Heart left ventricle (tissue), 16 donors: ENCODE data around the gene TAF1B. TPM values are rescaled to one million over a fixed set of nuclear protein-coding genes. Genes with fewer than 3 reads are reported as not detected.

ENCODE experiments used
- ATAC-seq, 4 donors: fragments of 200-7000 bp; cut with Tn5 transposase; one replicate each; pipeline ENCODE4 v1.9.1; 2020 to 2022; ENCODE audit warnings: moderate library complexity in 4 of 4, mild to moderate bottlenecking in 3 of 4, moderate number of reproducible peaks in 1 of 4
- DNase-seq, 5 donors: peaks; one replicate each; pipeline ENCODE4 v3.0.0-alpha.2; 2020
- H3K27ac ChIP-seq, 12 donors: fragments of 200-600 bp; sonication (generic) in 4 of 12; one replicate each; pipeline versions ENCODE4 v1.5.0 to v1.8.0; 2016 to 2022; ENCODE audit warnings: mild to moderate bottlenecking in 2 of 12
- H3K27me3 ChIP-seq, 9 donors: fragments of 200-600 bp; sonication (generic) in 2 of 9; one replicate each; pipeline versions ENCODE4 v1.5.1 to v1.8.0; 2016 to 2022; ENCODE audit warnings: mild to moderate bottlenecking in 3 of 9
- H3K36me3 ChIP-seq, 9 donors: fragments of 200-600 bp; sonication (generic) in 2 of 9; one replicate each; pipeline versions ENCODE4 v1.5.0 to v1.8.0; 2018 to 2022; ENCODE audit warnings: mild to moderate bottlenecking in 2 of 9
- H3K4me1 ChIP-seq, 12 donors: fragments of 200-600 bp; sonication (generic) in 4 of 12; one replicate each; pipeline versions ENCODE4 v1.5.0 to v1.8.0; 2016 to 2022; ENCODE audit warnings: mild to moderate bottlenecking in 3 of 12
- H3K4me3 ChIP-seq, 12 donors: fragments of 200-600 bp; sonication (generic) in 4 of 12; one replicate each; pipeline versions ENCODE4 v1.5.0 to v1.8.0; 2017 to 2022; ENCODE audit warnings: mild to moderate bottlenecking in 9 of 12, moderate library complexity in 4 of 12
- H3K9me3 ChIP-seq, 12 donors: fragments of 200-600 bp; sonication (generic) in 4 of 12; one replicate each; pipeline versions ENCODE4 v1.5.0 to v1.8.0; 2016 to 2022; ENCODE audit warnings: mild to moderate bottlenecking in 1 of 12
- CTCF ChIP-seq, 12 donors: fragments of 200-600 bp; sonication (generic) in 4 of 12; IDR thresholded peaks; one replicate each; pipeline versions ENCODE4 v1.5.0 to v1.8.0; 2018 to 2022; ENCODE audit warnings: antibody characterized with exemption in 12 of 12, mild to moderate bottlenecking in 5 of 12
- POLR2A ChIP-seq, 2 donors: fragments of 450-650 bp; IDR thresholded peaks; one replicate each; pipeline ENCODE4 v1.6.1; 2017; ENCODE audit warnings: antibody characterized with exemption in 2 of 2, mild to moderate bottlenecking in 2 of 2, moderate library complexity in 2 of 2
- WGBS, 4 donors: extraction: QIAGEN DNeasy Blood & Tissue Kit in 2 of 4; methylation state at CpG; one replicate each; pipeline versions ENCODE4 v1.1.5 to v1.1.7; 2013 to 2018; 5-methylcytosine and 5-hydroxymethylcytosine counted together
- intact Hi-C, 10 donors: fragments of 100-400 bp; cut with DNase I; formaldehyde crosslinking; loops; one replicate each; pipeline versions ENCODE4 v1.11.1 to v1.14.2; 2022
- polyA plus RNA-seq, 2 donors: library from polyadenylated mRNA; stranded (reverse); fragments of 200-250 nt; gene quantifications; one replicate each; pipeline ENCODE4 v1.2.3, GENCODE V29; 2013
- total RNA-seq, 9 donors: library from RNA; depleted of rRNA in 2 of 9; stranded (reverse); fragments of >200 nt in 2 of 9; fragmentation: NEBNext Ultra II Directional in 3 of 9; extraction: Animal tissue kit (Norgen Biotek cat#: 25700) in 3 of 9; gene quantifications; one replicate each; pipeline versions ENCODE4 v1.1.0 to v1.2.4, GENCODE V29; 2016 to 2023
- donor health status: ischemic (EF 13 %, LVEDD 7.1; RV severe dilation, severe dysfunction).
- donor health status: healthy with polysubstance abuse.
- donor health status: DM: no; HTN: yes; CAD: no.
- donor health status: DM: no; HTN: no; CAD: no.
- donor health status: ischemic (EF 25% LVEDD 6.9; RV normal size, moderate dysfunction).
- donor health status: ischemic (EF 25% LVEDD 5.7; RV mildly dilated, moderate dysfunction).
- donor health status: healthy.
- donor health status: DM: yes; HTN: yes; CAD: no.
- donor health status: ischemic (EF 35%, LVEDD 5.7; RV mildly dilated, moderate dysfunction).
- donor health status: nonischemic (EF 11% LVEDD 7.7; RV severe dilation, severe dysfunction).
- donor health status: DM: yes; HTN: yes; CAD: no.
- donor health status: PGD.
- donor health status: ischemic (EF 29% LVEDD 5.4; RV normal size, mild dysfunction).
- donor health status: nonischemic (EF 23%, LVEDD 6.1; RV moderate dilation, normal function).

Gene TAF1B
- total and polyA plus RNA-seq, 11 donors = 1.1 to 13.9 (median 4.7) TPM

GRCh38 chr2:9799011-9799596 lies 44.2 kb upstream of the TAF1B start:
- 68 to 75% (median 71%) methylated on average over 11 of the region's 11 CpGs for WGBS, 4 donors
- H3K4me1 ChIP-seq = peaks cover 0 to 52% (median 24%) of the 10 kb centered on the region in 12 donors
- no peaks in the 10 kb centered on the region for H3K9me3 ChIP-seq
- H3K27ac ChIP-seq = peak overlapping the region in 1 of 12 donors; percentile 33
- H3K36me3 ChIP-seq = no peaks in the 10 kb centered on the region
- DNase-seq (peak in 2 of 5 donors; percentile 21 to 22), ATAC-seq (no peak)
- intact Hi-C loops = loop anchor here in 1 of 10 donors (2.0 kb wide), 1 partner anchor 28 kb away; no protein-coding TSS in a partner anchor
- peak overlapping the region in 1 of 12 donors; percentile 12 for H3K4me3 ChIP-seq
- no peaks in the 10 kb centered on the region for H3K27me3 ChIP-seq
- TF ChIP-seq POLR2A (IDR thresholded peaks at IDR 0.05) (no peak), CTCF (IDR thresholded peaks at IDR 0.05) (no peak)

GRCh38 chr2:9799729-9800632 lies 43.3 kb upstream of the TAF1B start:
- TF ChIP-seq POLR2A (IDR thresholded peaks at IDR 0.05) (no peak), CTCF (IDR thresholded peaks at IDR 0.05) (peak; percentile 92 to 99 (median 98))
- DNase-seq (peak; percentile 84 to 94 (median 88)), ATAC-seq (peak; percentile 78 to 89 (median 80))
- Histone ChIP-seq H3K36me3 (no peaks in the 10 kb centered on the region), H3K27ac (peak overlapping the region in 7 of 12 donors; percentile 18 to 67 (median 33)), H3K27me3 (no peaks in the 10 kb centered on the region), H3K9me3 (no peaks in the 10 kb centered on the region), H3K4me3 (peak overlapping the region in 1 of 12 donors; percentile 12), H3K4me1 (peaks cover 0 to 52% (median 24%) of the 10 kb centered on the region in 12 donors)
- intact Hi-C loops = loop anchor here in 4 of 10 donors (2.0 to 10.0 kb wide), 4 partner anchors 29 to 635 kb away; no protein-coding TSS in a partner anchor
- 23 to 24% (median 24%) methylated on average over 14 of the region's 14 CpGs for WGBS, 4 donors

GRCh38 chr2:9800639-9800974 lies 42.7 kb upstream of the TAF1B start:
- Histone ChIP-seq H3K9me3 (no peaks in the 10 kb centered on the region), H3K36me3 (no peaks in the 10 kb centered on the region), H3K27me3 (no peaks in the 10 kb centered on the region), H3K4me3 (no peak overlapping the region), H3K27ac (peak overlapping the region in 7 of 12 donors; percentile 32 to 69 (median 54)), H3K4me1 (peaks cover 0 to 52% (median 24%) of the 10 kb centered on the region in 12 donors)
- WGBS, 4 donors = 64 to 82% (median 71%) methylated on average over 5 of the region's 5 CpGs
- intact Hi-C loops = loop anchor here in 3 of 10 donors (5.0 to 10.0 kb wide), 3 partner anchors 247 to 634 kb away; no protein-coding TSS in a partner anchor
- TF ChIP-seq POLR2A (IDR thresholded peaks at IDR 0.05) (no peak), CTCF (IDR thresholded peaks at IDR 0.05) (no peak)
- ATAC-seq (peak in 1 of 4 donors; percentile 7), DNase-seq (peak in 2 of 5 donors; percentile 46 to 50)
